Amygdala (tissue), 56 donors: Measurements from ENCODE around the gene KAT6B.
A peak's percentile ranks its signal among the peaks of the same experiment; 100 is the strongest.

Experiments used
- DNase-seq, 56 donors: peaks; one replicate each; lab custom pipeline; 2025; lab: John Stamatoyannopoulos, UW

Gene KAT6B

DNA sequence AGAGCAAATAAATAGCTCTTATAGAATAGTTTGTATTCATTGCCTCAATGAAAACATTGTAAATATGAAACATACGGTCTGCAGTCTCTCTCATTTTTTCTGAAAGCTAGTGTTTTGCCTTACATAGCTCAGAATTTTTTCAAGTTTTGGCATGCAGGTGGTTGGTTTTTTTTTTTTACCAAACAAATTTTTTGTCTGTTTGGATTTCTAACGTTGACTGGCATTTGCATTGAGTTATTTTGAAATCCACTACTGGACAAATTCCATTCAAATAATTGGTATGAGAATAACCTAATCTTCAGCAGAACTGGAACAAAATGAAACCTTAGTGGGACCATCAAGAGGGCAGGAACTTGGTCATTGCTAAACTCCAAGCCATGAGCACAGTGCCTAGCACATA, 177.5 kb downstream of the KAT6B start:
- DNase-seq: no peak

DNA sequence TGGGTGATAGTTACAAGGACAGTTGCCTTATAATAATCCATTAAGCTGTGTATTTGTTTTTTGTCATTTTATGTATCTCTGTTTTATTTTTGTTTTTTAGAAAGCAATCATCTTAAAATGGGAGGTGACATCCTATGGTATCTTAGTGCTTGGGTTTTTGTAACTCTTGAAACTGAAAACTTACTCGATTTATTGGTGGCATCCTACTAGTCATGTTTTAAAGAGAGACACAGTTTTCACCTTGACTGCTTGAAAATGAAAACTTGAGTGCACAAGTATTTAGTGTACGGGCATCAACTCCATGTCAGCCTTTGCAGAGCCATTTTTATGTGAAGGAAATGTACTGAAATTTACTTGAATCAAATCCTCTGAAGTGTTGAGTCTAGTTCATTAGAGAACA, 181.2 kb downstream of the KAT6B start:
- DNase-seq: no peak

DNA sequence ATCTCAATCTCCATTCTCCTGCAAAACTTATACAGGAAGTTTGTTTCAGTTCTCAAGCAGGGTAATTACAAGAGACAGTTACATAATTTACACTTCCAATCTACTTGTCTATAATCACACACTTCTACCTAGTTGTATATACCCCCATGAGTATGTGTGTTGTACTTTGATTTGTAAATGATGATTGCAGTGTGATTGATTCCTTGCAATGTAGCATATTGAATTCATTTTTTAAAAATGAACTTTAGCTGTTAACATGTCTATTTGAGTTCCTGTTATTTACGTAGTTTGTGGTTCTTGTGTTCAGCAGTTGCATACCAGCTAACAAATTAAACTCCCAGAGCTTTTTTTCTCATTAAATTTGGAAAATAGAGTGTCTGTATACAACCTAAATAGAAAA, 182.6 kb downstream of the KAT6B start:
- DNase-seq: no peak

GRCh38 chr10:75009426-75009825, 183.0 kb downstream of the KAT6B start:
- DNase-seq: no peak

DNA sequence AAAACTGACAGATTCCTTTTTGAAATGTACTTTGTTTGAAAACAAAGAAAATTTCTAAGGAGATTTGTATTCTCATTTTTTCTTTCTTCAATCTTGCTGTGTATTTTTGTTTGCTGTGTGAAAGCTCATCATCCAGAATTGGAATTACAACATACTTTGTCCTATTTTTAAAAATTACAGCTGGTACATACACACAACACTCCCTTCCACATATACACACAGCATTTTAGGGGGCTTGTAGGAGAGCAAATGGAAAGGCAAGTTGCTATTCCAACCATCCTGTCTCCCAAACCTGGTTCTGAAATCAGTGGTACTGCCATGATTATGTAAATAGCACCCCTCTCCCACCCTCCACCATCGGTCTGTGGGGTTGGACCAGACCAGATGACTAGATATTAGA, 184.0 kb downstream of the KAT6B start:
- no peak for DNase-seq

- DNase-seq: no peak
Observed at GRCh38 chr10:75011221-75011620, 184.8 kb downstream of the KAT6B start.

DNA sequence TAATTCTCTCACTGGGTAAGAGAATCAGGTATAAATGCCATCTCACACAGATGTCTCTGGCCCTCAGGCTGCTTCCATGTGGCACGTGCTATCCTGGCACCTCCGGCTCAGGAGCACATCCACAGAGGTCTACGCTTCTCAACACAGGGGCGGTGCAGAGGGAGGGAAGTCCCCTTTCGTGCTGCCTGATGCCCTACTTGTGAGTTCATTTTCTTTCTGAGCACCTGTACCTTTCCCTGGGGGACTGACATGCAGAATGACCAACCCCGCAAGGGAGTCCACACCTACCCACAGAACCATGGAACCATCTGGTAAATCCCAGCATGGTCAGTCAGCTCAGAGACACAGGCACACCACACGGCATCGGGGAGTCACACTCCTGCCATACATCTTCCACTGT, 186.1 kb downstream of the KAT6B start:
- no peak for DNase-seq

DNA sequence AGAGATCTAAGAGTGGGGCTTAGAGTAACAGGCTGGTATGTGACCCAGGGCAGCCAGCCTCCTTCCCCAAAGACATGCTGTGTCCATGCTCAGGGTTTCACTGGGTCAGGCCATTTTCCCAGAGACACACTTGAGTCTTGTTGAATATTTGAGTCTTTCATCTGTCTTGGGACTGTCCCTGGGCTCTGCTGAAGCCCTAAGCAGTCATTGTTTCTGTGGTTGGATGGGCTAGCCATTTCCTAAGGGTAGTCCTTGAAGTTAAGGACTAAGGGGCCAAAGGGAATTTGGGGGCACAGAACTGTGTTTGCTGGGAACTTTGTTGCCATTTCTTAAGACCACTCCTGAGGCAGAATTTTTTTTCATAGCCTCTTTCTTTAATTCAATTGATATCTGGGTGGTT, 186.6 kb downstream of the KAT6B start:
- no peak for DNase-seq

DNA sequence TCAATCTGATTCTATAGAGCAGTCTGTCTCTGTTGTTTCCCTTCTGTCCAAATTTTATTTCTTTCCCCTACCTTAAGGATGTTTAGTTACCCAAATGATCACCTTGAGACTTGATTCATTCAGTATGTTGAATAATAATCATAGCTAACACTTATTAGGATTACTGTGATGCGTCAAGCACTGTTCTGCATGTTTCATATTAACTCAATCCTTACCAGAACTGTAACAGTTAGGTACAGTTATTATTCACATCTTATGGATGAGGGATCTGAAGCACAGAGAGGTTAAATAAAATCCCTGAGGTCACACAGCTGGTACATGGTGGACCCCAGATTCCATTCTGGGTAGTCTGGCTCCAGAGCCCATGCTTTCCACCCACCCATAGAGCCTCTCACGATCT, 187.1 kb downstream of the KAT6B start:
- DNase-seq: no peak

- no peak for DNase-seq
Observed at GRCh38 chr10:75014516-75015230, 188.3 kb downstream of the KAT6B start.

DNA sequence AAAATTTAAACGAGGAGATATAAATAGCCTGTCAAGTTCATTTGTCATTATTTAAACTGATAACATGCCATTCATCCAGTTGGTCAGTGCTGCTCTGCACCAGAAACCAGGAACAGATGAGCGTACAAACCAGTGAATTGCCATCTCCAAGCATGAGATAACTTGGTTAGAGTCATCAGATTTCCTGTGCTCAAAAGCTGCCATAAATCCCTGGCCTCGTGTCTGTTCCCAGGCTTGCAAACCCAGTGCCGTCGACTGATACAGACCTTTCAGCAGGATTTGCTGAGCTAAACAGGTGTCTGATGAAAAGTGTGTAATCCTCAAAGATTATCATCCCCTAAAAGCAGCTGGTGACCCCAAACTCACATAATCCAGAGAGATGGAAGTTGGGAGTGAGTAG, 189.0 kb downstream of the KAT6B start:
- no peak for DNase-seq

DNA sequence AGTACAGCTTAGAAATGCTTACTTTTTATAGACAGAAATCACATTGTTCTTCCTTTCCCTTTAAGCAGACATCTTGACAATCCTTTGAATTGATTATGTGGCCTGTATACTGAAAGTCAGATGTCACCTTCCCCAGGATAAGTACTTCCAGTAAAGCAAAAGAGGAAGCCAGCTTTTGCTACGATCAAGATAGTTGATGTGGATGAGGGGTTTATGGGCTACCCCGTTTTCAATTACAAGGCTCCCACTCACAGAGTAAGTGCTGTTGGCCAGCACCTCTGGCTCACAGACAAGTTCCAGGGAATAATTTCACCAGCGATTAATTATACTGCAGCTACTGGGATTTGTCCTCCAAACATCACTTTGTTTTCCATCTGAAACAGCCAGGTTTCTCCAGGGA, 189.9 kb downstream of the KAT6B start:
- DNase-seq: no peak

DNA sequence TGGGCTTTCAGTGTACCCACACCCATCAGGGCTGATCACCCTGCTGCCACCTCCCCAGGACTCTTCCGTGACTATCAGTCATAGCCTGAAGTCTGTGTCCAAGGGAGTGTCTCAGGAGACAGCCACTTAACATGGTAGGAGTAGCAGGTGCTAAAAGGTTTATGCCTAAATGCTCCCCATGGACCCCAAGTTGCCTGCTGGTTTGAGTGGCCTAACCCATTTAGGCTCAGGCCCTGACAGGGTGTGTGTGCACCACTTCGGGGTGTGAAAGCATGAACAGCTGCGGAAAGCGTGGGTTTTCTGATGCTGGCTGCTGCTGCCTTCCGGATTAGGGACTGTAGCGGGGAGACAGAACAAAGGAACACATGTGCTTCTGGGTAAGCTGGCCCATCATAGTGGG, 191.9 kb downstream of the KAT6B start:
- peak in 2 of 56 donors; percentile 6 to 27 for DNase-seq

DNA sequence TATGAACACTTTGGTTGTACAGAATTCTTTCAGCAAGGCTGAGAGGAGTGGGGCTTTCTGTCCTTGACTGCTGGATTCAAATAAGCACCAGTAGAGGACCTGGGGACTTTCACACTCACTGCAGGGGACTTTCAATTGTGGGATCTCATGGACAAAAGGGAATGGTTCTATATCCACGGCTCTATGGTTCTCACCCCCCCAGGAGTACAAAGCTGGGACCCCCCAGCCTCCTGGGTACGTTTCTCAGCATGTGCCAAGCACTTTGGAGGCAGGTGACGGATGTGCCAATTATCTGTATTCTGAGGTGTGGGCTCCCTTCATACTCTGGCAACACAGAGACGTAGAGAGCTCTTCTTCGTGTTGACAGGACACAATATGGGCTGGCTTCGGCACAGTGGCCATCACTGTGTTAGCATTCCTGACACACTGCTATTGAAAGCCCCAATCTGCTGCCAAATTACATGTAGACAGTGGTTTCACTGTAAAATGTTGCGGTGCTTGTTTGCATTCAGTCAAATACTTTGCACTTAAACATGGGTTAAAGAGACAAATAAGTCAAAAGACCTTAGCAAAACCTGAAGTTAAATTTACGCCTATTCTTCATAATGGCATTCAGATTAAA, 192.4 kb downstream of the KAT6B start:
- DNase-seq: peak in 1 of 56 donors; percentile 7

GRCh38 chr10:75019370-75019769, 193.0 kb downstream of the KAT6B start:
- DNase-seq: peak in 1 of 56 donors; percentile 13

DNA sequence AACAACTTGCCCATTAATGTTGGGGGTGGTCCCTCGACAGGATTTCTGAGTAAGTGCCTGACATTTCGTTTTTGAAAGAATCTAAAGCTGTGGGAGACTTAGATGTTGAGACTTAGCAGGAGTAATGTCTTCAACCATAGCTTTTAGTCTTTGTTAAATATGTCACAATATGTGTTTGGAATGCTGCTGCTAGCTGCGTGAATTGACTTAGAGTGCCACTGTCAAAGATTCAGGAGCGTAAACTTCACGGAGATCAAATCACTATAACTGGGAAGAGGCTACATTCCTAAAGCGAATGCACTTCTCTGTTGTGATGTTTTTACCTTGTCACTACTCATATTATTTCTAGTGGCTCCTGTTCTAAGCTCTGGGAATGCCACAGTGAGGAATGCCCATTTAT, 193.8 kb downstream of the KAT6B start:
- no peak for DNase-seq

GRCh38 chr10:75021379-75022249, 195.2 kb downstream of the KAT6B start:
- DNase-seq: no peak

DNA sequence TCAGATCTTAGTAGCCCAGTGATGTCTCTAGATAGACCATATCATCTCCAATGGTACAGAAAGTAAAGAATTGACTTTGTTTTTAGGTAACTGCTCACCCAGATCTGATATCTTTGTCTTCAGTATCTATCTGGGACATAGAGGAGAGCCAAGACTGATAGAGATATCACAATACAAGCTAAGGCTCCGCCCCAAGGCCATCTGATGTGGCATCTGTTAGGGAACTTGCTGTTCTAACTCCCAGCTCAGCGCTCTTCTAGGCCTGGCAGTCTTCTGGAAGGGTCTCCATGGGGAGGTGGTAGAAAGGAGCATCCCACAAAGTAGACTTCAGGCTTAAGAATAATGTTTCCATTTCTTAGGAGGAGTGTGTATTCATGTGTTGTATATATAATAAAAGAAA, 196.7 kb downstream of the KAT6B start:
- no peak for DNase-seq

DNA sequence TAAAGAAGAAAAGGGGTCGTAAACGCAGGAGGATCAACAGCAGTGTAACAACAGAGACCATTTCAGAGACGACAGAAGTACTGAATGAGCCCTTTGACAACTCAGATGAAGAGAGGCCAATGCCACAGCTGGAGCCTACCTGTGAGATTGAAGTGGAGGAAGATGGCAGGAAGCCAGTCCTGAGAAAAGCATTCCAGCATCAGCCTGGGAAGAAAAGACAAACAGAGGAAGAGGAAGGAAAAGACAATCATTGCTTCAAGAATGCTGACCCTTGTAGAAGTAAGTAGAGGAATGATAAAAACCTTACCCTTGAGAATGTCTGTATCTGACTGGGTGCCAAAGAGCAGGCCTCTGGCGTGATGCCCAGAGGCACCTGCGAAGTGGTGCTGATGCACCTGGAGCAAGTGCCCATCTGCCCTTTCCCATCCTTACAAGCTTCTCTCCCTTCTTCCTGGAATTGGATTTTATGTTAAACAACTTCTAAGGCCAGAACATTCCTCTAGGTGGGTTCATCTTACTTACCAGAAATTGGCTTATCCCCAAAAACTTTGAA, 198.6 kb downstream of the KAT6B start:
- no peak for DNase-seq

DNA sequence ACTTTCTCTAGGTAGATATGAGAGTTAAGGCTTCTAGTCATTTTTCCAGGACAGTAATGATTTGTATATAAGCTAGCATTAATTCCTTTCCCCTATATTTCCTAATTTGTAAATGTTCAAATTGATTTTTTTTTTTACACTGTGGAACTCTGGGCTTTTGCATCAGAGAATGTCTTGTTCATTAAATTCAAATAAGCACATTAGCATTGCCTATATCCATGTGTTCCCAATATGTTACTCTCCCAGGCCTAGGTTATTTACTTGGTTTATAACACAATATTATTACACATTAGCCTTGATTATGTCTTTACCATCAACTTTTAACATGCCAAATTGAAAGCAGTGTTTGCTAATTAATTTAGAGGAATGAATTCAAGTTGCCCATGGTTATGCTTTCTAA, 201.6 kb downstream of the KAT6B start:
- no peak for DNase-seq

DNA sequence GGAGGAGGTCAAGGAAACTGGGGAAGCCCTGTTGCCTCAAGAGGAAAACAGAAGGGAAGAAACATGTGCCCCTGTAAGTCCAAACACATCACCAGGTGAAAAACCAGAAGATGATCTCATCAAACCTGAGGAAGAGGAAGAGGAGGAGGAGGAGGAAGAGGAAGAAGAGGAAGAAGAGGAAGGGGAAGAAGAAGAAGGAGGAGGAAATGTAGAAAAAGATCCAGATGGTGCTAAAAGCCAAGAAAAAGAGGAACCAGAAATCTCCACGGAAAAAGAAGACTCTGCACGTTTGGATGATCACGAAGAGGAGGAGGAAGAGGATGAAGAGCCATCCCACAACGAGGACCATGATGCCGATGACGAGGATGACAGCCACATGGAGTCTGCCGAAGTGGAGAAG, 202.3 kb downstream of the KAT6B start:
- no peak for DNase-seq
